ENCODE data around the gene CCDC160. TPM values are rescaled to one million over a fixed set of nuclear protein-coding genes. Genes with fewer than 3 reads are reported as not detected.

The CCDC160 gene
- total RNA-seq, 1 experiment from 2014 or later: 0.33 TPM

- no peak for ATAC-seq
- CTCF ChIA-PET: no interaction called here
- no peaks in the 10 kb centered on the region for H3F3A ChIP-seq (ENCODE audit: low read length, unreplicated experiment)
These were observed 50.4 kb downstream of the CCDC160 start for GRCh38 chrX:134287346-134287745.

GRCh38 chrX:134294548-134294947 lies 57.6 kb downstream of the CCDC160 start:
- Histone ChIP-seq H3K4me1 (ENCODE audit: insufficient read depth, low read length) (no peaks in the 10 kb centered on the region), H2AFZ (ENCODE audit: low read length) (no peak overlapping the region), H3K9ac (ENCODE audit: low read length) (no peak overlapping the region), H3K27ac (ENCODE audit: low read length) (no peak overlapping the region), H3F3A (ENCODE audit: low read length, unreplicated experiment) (no peaks in the 10 kb centered on the region), H3K79me2 (ENCODE audit: low read length) (no peaks in the 10 kb centered on the region), H3K27me3 (ENCODE audit: low read length) (0 out of 2 replicates have a peak, but pooled peaks cover 6% of the 10 kb centered on the region), H3K9me3 (ENCODE audit: low read length) (no peaks in the 10 kb centered on the region), H4K20me1 (ENCODE audit: low read length) (no peaks in the 10 kb centered on the region), H3K4me2 (ENCODE audit: low read length) (no peak overlapping the region), H3K9me2 (replicated peaks; ENCODE audit: low read length) (no peaks in the 10 kb centered on the region), H3K4me3 (ENCODE audit: low read length) (no peak overlapping the region), H3K36me3 (ENCODE audit: low read depth, low read length) (no peaks in the 10 kb centered on the region)
- intact Hi-C loops (cut with micrococcal nuclease): no loop called here
- CTCF ChIA-PET: interaction anchor here (0.6 to 0.7 kb wide), 2 partner anchors 125 to 792 kb away, joined by 3 read pairs; no protein-coding TSS in a partner anchor
- BruUV-seq (replicated peaks): no TSS peak
- TF ChIP-seq EZH2 (IDR thresholded peaks at IDR 0.05; ENCODE audit: low read length, unreplicated experiment) (no peak), CTCF (conservative IDR thresholded peaks at IDR 0.05; ENCODE audit: low read depth, low read length) (peak; percentile 60)
- POLR2A ChIA-PET (ENCODE audit: unreplicated experiment): no interaction called here
- 0 out of 2 replicates have a peak, but pooled peaks have one; percentile 31 for ATAC-seq
- DNase-seq: peak; percentile 9

More at GRCh38 chrX:134287346-134287745, 50.4 kb downstream of the CCDC160 start:
- no peaks in the 10 kb centered on the region for H4K20me1 ChIP-seq (ENCODE audit: low read length)
- H3K9ac ChIP-seq (ENCODE audit: low read length): no peak overlapping the region
- no TSS peak for BruUV-seq (replicated peaks)
- H3K36me3 ChIP-seq (ENCODE audit: low read depth, low read length): no peaks in the 10 kb centered on the region
- intact Hi-C loops (cut with micrococcal nuclease): no loop called here
- no peaks in the 10 kb centered on the region for H3K9me3 ChIP-seq (ENCODE audit: low read length)
- no peak overlapping the region for H3K4me2 ChIP-seq (ENCODE audit: low read length)
- H3K27ac ChIP-seq (ENCODE audit: low read length): no peak overlapping the region
- H3K4me3 ChIP-seq (ENCODE audit: low read length): no peak overlapping the region
- no peaks in the 10 kb centered on the region for H3K4me1 ChIP-seq (ENCODE audit: insufficient read depth, low read length)
- TF ChIP-seq CTCF (conservative IDR thresholded peaks at IDR 0.05; ENCODE audit: low read depth, low read length) (no peak), EZH2phosphoT487 (IDR thresholded peaks at IDR 0.05; ENCODE audit: borderline replicate concordance, low read length) (no peak), EZH2 (IDR thresholded peaks at IDR 0.05; ENCODE audit: low read length, unreplicated experiment) (no peak)
- no peaks in the 10 kb centered on the region for H3K9me2 ChIP-seq (replicated peaks; ENCODE audit: low read length)
- DNase-seq: no peak
- H2AFZ ChIP-seq (ENCODE audit: low read length): no peak overlapping the region
- H3K79me2 ChIP-seq (ENCODE audit: low read length): no peaks in the 10 kb centered on the region
- POLR2A ChIA-PET (ENCODE audit: unreplicated experiment): no interaction called here
- peaks cover 10% of the 10 kb centered on the region; the same call in 1 of the 2 replicates for H3K27me3 ChIP-seq (ENCODE audit: low read length)

Other genes with a start within 250 kb of the CCDC160 start
- 16.8 and 22.3 TPM in 2 replicates for gene PHF6, start 136.1 kb downstream of the CCDC160 start, total RNA-seq (2014; rRNA removed)
- gene HPRT1, start 223.0 kb downstream of the CCDC160 start, total RNA-seq (2014; rRNA removed): 27.5 and 44.1 TPM in 2 replicates